Vagina (tissue), 2 donors: ENCODE measurements around the gene B3GLCT.

ENCODE experiments used
- POLR2AphosphoS5 ChIP-seq, 2 donors: sonication (generic); formaldehyde crosslinking; IDR thresholded peaks; one replicate each; pipeline ENCODE4 v1.9.0; 2017; ENCODE audit warnings: antibody characterized with exemption in 2 of 2, mild to moderate bottlenecking in 2 of 2, low read depth in 1 of 2; ENCODE audit not compliant: insufficient read depth in 1 of 2
- TF ChIP-seq, protein P1 (sequence below), 3 experiments: fragments of 450-650 bp in 2 of 3; fragments of 200-600 bp in 1 of 3; sonication (generic) in 1 of 3; IDR thresholded peaks; one replicate each; pipeline ENCODE4 v1.5.1; 2017 to 2019; ENCODE audit warnings: antibody characterized with exemption in 3 of 3, mild to moderate bottlenecking in 2 of 3, moderate library complexity in 2 of 3

DNA sequence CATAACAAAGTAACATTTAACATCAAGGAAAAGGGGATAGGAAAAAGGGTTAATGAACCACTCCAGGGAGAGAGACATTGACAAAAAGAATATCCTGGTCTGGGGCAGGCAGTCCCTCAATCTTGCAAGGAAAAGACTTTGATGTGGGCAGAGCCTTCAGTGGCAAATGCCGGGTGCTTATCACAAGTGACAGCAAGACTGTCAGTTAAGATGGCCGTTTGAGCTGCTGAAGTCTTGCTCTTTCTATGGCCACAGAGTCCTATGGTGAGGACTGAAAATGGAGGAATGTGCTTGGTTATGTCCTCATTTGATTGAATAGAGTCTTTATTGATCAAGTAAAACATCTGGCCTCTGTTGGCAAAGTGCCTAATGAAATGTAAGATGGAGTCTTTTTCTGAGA is 112.1 kb downstream of the B3GLCT start:
- TF ChIP-seq, protein P1, sequence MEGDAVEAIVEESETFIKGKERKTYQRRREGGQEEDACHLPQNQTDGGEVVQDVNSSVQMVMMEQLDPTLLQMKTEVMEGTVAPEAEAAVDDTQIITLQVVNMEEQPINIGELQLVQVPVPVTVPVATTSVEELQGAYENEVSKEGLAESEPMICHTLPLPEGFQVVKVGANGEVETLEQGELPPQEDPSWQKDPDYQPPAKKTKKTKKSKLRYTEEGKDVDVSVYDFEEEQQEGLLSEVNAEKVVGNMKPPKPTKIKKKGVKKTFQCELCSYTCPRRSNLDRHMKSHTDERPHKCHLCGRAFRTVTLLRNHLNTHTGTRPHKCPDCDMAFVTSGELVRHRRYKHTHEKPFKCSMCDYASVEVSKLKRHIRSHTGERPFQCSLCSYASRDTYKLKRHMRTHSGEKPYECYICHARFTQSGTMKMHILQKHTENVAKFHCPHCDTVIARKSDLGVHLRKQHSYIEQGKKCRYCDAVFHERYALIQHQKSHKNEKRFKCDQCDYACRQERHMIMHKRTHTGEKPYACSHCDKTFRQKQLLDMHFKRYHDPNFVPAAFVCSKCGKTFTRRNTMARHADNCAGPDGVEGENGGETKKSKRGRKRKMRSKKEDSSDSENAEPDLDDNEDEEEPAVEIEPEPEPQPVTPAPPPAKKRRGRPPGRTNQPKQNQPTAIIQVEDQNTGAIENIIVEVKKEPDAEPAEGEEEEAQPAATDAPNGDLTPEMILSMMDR (IDR thresholded peaks at IDR 0.05): no peak
- TF ChIP-seq POLR2AphosphoS5 (IDR thresholded peaks at IDR 0.05; ENCODE audit: insufficient read depth in 1 of 2, low read depth in 1 of 2): no peak
